ENCODE data around the gene BOD1L1.

Gene BOD1L1

DNA sequence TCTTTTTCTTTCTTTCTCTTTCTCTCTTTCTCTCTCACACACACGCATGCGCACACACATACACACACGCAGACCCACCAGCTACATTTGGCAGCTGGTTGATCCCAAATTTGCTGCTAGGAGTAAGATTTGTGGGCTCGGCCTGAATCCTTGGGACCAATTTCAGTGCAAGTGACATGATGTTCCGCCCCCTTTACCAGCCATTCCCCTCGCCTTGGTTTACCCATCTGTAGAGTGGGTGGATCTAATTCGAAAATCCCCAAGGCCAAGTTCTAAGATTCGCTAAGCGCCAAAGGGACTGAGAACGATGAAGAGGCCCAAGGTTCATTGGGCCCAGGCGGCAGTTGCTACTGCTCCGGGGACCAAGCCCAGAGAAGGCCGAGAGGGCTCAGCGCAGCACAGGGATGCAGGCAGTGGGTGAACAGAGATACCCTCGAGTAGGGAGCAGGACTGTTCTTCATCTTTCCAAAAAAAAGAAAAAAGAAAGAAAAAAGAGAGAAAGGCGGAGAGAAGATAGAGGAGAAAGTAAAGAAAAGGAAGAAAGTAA, 89.0 kb downstream of the BOD1L1 start:
- DNase-seq = no peak

DNA sequence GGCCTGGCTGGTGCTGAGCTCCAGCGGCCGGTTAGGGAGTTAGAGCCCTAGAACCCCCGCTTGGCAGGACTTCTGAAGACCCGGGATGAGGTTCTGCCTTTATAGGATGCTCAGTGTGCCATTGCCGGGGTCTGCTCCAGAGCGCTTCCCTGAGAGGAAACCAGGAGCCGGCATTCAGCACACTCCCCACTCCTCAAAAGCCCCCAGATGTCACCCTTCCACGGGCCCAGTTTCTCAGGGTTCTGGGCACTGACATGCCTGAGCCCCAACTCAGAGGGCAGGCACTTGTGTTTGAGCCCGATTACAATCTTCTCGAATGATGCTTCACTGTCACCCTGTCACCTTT, 89.7 kb downstream of the BOD1L1 start:
- DNase-seq = no peak

DNA sequence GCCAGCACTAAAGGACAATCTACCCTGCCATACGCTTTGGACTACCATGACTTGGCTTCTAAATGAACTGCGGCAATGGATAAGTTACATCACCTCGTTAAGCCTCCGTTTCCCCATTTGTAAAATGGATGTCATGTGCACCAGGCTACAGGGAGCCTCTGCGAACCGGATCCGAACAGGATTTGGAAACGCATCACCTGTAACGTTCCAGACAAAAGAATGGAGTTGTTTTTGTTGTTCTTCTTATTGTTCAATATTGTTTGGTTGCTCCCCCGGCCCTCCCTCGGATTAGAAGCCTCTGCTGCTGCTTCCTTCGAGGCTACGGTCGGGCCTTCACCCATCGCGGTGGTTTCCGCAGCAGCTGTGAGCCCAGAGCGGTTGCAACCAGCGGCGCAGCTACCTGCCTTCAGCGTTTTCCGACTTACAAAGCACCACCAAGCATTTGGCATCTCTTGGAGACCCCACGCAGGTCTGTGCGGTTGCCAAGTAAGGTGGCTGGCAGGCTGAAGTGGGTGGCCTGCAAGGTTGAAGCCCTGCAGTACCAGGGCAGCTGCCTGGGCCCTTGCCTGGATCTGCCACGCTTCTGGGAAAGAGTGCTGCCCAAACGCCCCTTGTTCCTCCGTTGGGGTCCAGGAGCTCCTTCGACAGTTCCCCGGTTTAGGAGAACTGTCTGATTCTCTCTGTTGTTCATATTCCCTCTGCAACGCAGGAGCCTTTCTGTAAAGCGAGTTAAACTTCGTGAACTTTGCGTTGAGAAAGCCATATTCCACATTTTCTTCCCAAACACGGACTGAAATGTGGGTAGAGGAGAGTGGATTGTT, 90.3 kb downstream of the BOD1L1 start:
- no peak for DNase-seq

DNA sequence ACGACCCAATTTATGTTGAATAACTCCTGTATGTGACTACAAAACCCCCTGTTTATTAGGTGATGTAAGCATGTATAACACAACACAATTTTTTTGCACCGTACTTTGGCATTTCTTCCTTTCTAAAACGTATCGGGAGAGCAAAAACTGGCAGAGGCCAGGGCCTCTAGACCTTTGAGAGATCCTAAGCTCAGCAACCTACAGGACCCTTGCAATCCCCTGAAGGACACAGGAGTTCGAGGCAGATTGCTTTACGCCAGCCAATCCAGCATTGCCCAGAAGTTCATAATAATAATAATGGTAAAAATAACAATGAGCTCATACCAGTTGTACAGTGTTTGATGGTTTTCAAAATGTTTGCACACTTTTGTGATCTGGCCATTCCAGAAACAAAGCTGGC, 90.9 kb downstream of the BOD1L1 start:
- DNase-seq = no peak

DNA sequence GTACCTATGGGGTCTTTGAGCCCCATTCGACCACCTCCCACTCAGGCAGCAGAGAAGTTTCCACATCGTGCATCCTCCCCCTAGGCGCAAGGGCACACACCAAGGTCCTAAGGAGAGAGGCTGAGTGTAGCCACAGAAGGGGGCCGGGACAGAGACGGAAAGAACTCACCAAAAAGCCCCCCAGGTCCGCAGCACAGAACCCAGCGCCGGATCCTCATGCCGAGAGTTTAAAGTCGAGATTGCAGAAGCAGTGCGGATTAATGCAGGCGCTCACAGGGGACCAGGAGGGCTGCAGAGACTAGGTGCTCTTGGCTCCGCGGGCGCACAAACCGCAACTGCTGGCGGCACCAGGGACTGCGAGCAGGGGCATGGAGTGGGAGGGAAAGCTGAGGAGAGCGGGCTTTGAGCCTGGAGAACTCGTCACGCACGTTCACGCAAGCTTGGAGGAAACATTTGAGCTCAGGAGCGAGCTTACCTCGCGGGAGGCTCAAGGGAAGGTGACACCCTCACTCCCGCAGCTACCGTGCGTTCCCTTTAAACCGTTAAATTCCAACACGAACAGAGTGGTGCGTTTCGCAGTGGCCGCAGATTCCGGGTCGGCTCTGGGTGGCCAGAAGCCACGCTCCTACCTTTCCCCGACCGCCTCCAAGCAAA, 91.7 kb downstream of the BOD1L1 start:
- no peak for DNase-seq

DNA sequence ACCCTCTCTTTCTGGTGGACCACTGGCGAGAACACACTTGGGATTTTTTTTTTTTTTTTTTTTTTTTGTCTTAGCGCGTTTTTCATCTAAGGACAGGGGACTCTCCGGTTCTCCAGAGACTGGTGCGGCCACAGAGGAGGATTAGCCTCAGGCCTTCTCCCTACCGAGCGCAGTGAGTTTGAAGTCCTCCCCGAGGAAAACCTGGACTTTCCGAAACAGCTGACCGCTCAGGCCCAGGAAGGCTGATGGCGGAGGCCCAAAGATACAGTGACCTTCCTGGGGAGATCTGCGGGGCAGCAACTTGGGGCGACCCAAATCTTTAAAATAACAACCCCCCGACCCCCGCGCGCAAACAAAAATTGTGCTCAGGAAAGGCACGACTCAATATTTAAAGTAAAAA, 92.4 kb downstream of the BOD1L1 start:
- DNase-seq = no peak

DNA sequence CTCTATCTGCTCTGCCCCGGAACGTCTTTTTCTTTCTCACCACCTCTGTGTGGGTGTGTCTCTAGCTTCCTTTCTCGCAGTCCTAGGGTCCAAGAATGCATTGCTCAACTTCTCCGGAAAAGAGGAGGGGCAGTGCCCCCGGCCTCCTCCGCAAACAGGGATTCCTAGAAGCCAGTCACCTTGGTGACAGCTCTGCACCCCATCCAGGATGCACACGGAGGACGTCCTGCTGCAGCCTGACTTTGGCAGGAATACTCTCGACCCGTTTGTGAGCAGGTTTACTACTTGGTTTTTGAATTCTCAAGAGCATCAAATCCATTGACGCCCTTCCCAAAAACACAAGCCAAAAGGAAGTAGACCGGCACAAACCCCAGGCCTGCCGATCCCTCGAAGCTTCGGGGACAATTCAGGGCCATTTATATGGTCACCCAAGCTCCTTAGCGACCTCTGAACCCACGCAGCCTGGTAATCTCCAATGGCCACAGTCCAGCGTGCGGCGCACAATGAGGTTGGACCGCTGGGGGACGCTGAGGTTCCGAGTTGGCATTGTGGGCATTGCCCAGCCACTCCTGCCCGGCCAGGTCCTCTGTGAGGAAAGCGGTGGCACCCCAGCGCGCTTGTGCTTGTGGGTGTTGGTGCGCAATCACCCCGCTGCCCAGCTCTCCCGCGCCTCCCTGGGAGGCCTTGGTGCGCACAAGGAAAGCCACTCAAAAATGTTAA, 93.0 kb downstream of the BOD1L1 start:
- no peak for DNase-seq

DNA sequence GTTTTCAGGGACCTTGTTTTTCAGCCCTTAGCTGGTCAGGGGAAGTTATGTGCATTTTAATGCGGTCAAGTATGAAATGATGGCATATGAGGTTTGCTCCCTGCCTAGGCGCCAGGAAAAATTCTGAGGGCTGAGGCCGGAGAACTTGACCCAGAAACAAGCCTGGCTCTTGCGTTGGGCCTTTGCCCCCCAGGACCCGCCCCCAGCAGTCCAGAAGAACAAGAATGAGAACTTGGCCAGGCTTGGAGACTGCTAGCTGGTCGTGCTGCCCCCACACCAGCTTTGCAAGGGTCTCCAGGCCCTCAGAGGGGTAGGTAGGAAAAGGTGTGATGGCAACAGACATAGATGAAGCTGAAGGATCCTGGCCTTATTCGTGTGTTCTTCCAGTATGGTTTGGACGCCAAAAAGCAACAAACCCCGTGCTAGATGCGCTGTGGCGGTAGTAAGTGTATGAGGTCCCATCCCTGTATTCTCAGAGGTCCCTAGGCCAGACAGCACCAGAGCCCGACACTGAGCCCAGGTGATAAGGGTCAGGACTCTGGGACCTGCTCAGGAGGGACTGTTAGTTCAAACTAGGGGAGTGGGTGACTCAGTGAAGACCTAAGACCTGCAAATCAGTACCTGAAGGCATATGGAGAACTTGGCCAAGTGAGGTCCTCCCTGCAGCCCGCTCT, 93.7 kb downstream of the BOD1L1 start:
- no peak for DNase-seq

DNA sequence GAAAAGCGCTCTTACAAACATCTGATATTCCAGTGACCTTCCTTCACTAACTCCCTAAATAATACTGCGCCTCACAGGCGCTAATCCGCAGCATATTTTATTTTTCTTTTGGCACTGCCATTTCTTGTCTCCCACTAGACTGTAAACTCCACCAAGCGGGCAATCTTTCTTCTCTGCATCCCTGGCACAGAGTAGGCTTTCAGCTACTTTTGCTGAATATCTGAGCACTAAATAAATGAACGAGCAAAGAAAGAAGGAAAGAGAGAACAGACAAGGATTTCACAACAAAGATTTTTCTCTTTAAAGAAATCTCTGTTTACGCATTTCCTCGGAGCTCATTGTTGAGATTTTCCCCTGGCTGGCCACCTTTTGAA, 95.9 kb downstream of the BOD1L1 start:
- DNase-seq = no peak

DNA sequence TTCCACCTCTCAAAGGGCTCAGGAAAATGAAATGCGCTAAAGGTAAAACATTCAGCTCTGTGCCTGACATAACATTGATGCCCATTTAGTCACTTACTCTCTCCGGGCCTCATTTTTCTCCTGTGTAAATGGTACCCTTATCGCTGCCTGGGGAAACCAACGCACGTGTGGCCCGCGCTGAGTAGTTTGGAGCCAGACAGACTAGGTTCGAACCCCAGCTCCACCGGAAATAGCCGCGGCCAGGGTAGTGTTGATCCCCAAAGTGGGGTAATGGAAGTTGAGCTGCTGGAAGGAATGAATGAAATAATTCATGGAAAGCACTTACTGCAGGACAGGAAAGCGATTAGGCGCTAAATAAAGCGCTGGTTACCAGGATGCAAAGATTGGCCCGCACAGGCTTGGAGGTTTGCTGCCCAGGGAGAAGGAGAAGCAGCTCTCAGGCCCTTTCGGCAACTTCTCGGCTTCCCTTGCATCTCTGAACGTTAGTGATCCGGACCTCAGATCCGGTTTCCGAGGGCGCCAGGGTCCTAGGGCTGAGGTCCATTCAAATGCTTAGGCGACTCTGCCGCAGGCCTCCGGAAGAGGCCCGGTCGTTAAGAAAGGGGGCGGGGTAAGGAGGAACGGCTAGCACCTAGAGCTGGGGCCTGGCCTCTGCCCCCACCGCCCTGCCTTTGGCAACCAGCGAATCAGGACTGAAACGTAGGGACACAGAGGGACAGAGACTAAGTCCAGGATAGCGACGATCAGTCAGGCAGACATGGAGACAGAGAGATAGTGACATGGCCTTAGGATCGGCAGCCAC, 96.5 kb downstream of the BOD1L1 start:
- DNase-seq = no peak

DNA sequence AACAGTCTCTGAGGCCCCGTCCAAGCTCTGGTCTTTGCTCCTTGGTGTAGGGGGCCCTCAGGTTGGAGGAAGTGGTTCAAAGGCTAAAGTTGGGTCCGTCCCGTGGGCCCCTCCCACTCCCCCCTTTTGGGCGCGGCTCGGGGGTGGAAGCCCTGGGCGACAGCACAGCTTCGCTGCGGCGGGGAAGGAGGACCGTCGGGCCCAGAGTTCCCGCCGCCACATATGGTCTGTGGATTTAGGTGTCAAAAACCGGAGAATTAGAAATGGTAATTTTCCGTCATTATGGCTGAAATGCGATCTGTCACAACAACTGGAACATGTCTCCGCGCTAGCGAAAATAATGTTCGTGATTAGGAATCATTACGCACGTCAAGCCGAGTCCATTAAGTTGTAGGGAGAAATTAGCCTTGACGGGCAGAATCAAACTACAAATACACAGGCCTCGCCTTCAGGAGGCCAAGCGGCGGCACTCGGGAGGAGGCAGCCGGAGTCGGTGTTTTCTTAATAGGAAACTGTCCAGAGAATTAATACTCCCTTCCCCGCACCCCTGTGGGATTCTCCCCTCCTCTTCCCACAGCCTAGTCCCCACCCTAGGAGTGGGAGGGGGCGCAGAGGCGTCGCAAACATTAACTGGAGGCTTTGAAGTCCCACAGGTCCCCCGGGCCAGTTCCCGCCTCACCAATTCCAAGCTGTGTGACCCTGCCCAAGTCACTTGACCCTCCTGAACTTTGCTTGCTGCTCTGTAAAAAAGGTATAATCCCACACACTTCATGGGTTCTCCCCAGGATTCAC, 98.2 kb downstream of the BOD1L1 start:
- no peak for DNase-seq

DNA sequence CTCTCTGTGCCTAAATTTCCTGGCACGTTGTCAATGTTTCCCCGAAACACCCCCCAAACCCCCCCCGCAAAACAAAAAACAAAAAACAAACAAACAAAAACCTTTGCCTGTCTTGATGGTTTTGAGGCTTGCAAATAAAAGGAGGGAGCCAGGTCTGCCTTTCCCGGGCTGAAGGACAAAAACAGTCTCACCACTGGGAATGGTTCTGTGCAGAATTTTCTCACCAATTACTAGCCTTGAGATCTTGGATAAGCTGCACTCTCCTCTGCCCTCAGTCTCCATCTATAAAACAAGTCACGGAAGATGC, 98.8 kb downstream of the BOD1L1 start:
- DNase-seq = no peak

DNA sequence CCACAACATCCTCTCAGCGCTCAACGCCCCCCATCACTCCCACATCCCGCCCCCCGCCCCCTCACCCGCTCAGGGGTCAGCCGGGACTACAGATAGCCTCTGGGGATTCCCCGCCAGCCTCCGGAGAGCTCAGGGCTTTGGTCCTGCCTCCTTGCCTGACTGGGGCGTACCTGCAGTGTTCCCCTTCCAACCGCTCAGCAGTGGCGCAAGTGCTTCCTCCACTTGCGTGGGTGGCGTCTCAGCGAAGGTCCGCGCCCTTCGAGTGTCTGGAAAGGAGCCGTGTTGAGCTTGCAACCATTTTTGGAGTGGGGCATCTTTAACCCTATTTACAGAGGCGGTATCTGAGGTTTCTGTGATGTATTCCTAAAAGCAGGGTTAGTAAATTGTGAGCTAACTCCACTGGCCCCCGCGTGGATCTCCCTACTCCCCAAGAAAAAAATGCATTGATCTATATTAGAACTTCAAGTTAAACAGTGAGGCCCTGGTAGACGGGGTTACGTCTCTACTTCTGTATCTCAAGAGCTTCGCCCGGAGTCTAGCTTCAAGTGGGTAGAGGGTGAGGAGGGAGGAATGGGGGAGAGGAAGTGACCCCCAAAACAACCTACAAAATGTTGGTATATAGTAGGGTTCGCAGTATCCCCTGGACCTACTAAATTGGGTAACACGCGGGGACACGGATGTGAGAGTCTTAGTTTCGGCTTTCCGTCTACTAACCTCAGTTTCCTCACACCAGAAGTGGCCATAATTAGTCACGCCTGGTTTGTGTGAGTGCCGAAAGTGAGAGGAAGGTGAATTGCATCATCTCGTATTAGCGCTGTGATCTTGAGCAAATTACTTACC, 99.3 kb downstream of the BOD1L1 start:
- DNase-seq = no peak

DNA sequence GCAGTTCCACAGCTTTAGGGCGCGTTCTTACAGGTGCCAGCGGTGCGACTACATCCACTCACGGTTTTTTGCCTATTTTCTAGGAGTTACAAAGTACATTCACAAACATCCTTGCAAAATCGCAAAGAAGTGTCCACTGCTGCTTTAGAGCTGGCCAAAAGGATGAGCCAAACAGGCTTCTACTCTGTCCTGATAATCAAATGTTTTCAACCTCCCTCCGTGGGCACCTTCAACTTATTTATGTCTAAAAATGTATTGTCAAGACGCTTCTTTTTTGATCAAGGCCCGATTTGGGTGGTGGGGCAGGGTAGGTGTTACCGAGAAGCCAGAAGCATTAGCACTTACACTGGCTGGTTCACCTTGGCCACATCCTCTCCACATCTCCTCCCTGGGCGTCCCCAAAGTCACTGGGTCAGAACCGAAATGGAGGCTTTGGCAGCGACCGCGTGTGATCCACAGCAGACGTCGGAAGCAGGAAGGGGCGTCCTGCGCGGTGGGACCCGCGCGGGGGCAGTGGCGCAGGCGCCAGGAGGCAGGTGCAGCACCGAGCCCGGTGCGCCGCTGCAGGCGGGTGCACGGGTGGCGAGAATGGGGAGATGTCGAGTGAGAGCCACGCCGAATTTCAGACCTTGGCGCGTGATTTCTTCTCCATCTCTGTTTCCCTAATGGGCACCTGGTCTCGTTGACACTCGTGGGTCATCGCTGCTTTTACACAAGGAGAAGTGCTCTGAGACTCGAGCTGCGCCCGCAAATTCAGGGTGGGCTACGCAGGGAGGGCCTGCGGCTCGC, 100.1 kb downstream of the BOD1L1 start:
- no peak for DNase-seq

DNA sequence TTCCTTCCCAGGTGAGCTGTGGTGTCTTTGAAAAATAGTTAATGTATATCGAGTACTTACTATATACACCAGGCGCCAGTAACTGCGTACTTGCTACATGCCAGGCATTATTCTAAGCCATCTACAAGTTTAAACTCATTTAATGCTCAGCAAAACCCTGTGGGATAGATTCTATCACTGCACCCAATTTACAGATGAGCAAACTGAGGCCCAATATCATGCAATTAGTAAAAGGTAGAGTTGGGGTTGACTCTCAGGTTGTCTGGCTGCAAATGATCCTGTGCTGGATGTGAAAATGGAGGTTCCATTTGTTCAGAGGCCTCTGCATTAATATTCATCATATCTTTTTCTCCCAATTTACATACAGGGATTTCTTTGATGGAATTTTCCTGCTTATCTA, 100.9 kb downstream of the BOD1L1 start:
- no peak for DNase-seq

DNA sequence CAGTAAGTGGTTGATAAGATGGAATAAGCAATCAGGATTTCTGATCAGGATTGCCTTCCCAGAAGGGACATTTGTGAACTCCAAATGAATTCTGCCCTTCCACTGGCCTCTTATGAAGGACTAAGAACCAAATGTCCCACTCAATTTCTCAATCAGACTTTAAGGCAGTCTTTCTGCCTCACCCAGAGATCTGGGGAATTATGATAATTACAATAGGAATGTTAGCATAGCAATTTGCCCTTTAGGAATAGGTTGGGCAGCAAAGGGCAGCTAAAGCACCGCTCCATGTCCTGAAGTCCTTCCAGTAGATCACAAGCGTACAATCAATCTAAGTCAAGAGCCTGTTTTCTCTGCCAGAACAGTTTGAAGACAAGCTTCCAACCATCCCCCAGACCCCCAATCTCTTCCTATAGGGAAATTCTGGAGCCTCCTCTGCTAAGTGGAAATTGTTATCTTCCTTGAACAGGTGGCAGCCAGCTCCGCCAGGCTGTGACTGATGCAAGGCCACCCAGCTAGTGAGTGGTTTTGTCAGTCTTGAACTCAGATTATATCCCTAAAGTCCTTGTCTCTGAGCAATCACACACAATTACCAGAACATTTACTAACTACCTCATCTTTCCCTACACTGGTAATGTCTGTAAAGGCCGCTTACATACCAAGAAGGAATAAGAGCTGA, 101.8 kb downstream of the BOD1L1 start:
- no peak for DNase-seq

DNA sequence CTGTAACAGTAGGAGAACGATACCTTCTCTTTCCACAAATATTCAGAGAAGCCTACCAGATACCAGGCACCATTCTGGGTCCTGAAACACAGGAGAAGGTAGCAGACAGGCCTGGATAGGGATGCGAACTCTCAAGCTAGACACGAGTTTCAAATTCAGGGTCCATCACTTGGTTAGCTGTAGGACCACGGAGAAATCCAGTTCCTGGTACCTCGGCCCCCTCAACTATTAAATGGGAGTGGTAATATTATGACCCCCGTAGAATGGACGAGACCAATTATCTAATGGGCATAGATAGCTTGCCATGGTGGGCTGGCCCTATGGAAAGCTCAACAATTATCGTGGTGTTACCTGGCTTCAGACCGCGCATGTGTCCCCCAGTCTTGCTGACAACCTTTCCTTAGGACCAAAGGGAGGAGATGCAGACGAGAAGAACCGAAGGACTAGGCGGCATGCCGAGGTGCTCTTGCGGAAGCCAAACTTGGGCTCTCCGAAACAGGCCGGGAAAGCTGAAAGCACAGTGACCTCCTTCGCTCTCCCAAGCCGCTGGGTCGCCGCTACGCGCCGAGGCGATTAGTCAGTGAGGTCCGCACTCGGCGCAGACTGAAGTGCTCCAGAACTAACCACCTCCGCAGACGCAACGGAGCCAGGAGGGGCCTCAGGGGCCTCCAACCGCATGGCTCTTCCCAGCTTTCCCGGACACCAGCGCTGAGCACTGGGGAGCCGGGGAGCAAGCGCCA, 102.9 kb downstream of the BOD1L1 start:
- DNase-seq = no peak

All from NCI-H2029 treated with DMSO at 0.1 percent for 48 hours (cell line).